Activated naive CD8-positive, alpha-beta T cell treated with anti-CD3 and anti-CD28 coated beads for 36 hours (primary cell): ENCODE results near the gene TM9SF4. TPM values are rescaled to one million over a fixed set of nuclear protein-coding genes. Genes with fewer than 3 reads are reported as not detected.
A peak's percentile ranks its signal among the peaks of the same experiment; 100 is the strongest.

Source experiments
- DNase-seq: peaks from one replicate; pipeline ENCODE4 v3.0.0; 2021
- H3K27ac Mint-ChIP-seq: one replicate; pipeline ENCODE4 v1.8.0; 2022; ENCODE audit warnings: mild to moderate bottlenecking, moderate library complexity, mixed read lengths
- H3K27me3 Mint-ChIP-seq: one replicate; pipeline ENCODE4 v1.8.0; 2022; ENCODE audit warnings: mild to moderate bottlenecking, mixed read lengths
- H3K36me3 Mint-ChIP-seq: one replicate; pipeline ENCODE4 v1.8.0; 2021; ENCODE audit warnings: mild to moderate bottlenecking, mixed read lengths
- H3K4me1 Mint-ChIP-seq: one replicate; pipeline ENCODE4 v1.8.0; 2021; ENCODE audit warnings: mixed read lengths
- H3K4me3 Mint-ChIP-seq: one replicate; pipeline ENCODE4 v1.8.0; 2022; ENCODE audit warnings: mild to moderate bottlenecking, moderate library complexity, mixed read lengths
- H3K9me3 Mint-ChIP-seq: one replicate; pipeline ENCODE4 v1.8.0; 2022; ENCODE audit warnings: mixed read lengths
- total RNA-seq, 2 experiments: library from RNA; stranded (reverse); gene quantifications; one replicate each; pipeline ENCODE4 v1.2.3, GENCODE V29; 2021

TM9SF4 gene
- total RNA-seq, 2 experiments from 2014 or later, result 39.2 to 42.5 TPM

DNA sequence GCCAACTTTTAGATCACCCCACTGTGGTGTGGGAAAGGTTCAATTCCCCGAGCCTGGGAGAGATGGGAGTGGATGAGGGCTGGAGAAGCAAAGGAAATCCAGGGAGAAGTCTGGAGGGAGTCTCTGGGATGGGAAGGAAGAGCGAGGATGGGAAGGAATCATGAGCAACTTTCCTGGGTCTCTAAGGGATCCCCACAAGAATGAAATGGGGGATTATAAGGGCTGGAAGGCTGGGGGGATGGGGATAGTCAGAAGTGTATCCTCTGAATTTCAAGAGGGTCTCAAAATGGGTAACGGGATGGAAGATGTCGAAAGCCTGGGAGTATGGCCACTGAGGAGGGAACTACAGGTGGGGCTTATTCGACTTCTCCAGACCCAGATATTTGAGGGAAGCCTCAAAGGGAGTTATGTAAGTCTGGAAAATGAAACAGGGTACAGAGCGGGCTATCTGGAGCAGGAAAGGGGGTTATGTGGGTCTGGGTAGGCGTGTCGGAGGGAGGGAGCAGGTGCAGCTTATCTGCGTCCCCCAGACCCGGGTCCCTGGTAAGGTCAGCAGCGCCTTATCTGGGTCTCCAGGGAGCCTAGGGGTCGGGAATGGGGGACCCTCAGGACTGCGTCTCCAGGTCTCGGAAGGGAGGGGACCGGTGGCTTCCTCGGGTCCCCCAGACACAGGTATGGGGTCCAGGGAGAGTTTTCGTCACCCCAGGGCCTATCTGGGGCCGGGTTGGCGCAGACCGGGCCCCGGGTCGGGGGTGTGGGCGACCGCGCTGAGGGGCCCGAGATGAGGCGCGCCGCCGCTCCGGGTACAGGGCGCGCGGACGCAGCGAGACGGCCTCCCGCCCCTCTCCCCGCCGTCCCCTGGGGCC is 97.5 kb downstream of the TM9SF4 start:
- H3K27me3 Mint-ChIP-seq, result no peaks in the 10 kb centered on the region
- H3K4me1 Mint-ChIP-seq, result peaks cover 65% of the 10 kb centered on the region
- H3K9me3 Mint-ChIP-seq, result no peaks in the 10 kb centered on the region
- H3K36me3 Mint-ChIP-seq, result peaks cover 86% of the 10 kb centered on the region
- peak overlapping the region; percentile 98 for H3K27ac Mint-ChIP-seq
- no peak for DNase-seq
- H3K4me3 Mint-ChIP-seq, result peak overlapping the region; percentile 100

DNA sequence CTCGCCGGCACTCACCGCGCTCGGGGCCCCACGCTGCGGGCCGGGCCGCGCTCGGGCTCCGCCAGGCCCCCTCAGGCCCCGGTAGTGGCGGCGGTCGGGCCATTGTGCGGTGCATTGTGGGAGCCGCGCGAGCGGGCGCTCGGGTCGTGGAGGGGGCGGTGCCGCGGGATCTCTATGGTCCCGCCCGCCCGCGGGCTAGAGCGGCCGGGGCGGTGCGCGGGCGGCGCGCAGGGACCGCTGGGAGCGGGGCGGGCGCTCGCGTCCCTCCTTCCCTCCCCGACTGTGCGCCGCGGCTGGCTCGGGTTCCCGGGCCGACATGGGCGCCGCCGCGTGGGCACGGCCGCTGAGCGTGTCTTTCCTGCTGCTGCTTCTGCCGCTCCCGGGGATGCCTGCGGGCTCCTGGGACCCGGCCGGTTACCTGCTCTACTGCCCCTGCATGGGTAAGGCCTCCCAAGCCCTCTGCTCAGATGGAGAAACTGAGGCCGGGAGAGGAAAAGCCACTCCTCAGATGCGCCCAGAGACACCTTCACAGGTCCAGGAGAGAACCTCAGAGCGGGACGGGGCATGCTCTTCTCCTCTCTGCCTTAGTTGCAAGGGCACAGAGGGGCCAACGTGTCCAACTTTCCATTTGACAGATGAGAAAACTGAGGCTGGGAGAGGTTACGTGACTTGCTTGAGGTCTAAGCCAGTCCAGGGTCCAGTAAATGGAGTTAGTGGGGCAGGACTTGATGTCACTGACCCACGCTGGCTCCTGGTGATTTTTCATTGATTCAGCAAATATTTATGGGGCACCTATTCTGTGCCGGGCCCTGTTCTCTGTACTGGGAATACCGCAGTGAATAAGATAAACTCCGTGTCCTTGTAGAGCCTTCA is 98.3 kb downstream of the TM9SF4 start, which contains the start of the genes PLAGL2 and POFUT1:
Gene PLAGL2, minus strand, starts transcription at position 118 of the 873 bp plus-strand sequence. CDS start 5,565 bp downstream, outside the sequence.
Gene POFUT1, plus strand, starts transcription at position 255 of the 873 bp plus-strand sequence. Its CDS starts 62 bp downstream, at position 317.
- H3K27me3 Mint-ChIP-seq, result no peaks in the 10 kb centered on the region
- H3K9me3 Mint-ChIP-seq, result no peaks in the 10 kb centered on the region
- H3K4me1 Mint-ChIP-seq, result peaks cover 58% of the 10 kb centered on the region
- peaks cover 81% of the 10 kb centered on the region for H3K36me3 Mint-ChIP-seq
- DNase-seq, result peak; percentile 96
- peak within 1 kb of the TSS; percentile 100 for H3K4me3 Mint-ChIP-seq
- H3K27ac Mint-ChIP-seq, result peak within 1 kb of the TSS; percentile 98

DNA sequence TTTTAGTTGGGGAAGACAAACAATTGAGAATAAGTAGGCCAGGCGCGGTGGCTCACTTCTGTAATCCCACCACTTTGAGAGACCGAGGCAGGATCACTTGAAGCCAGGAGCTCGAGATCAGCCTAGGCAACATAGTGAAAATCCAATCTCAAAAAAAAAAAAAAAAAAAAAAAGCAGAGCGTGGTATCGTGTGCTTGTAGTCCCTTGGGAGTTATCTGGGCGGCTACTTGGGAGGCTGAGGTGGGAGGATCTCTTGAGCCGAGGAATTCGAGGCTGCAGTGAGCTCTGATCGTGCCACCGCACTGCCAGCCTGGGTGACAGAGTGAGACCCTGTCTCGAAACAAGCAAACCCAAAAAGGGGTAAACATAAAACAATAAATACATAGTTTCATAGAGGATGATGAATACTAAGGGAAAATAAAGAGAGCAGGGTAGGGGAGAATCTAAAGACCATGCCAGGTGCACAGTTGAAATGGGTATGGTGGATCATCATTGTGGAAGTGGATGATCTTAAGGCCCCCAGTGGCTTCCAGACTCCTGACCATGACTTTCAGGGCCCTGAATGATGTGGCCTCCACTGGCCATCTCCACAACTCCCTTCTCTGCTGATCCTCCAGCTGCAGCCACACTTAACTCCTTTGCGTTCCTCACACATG is 99.1 kb downstream of the TM9SF4 start:
- Mint-ChIP-seq H3K4me1 (peaks cover 50% of the 10 kb centered on the region), H3K9me3 (no peaks in the 10 kb centered on the region), H3K27me3 (no peaks in the 10 kb centered on the region), H3K36me3 (peaks cover 73% of the 10 kb centered on the region), H3K4me3 (peak overlapping the region; percentile 89), H3K27ac (peak overlapping the region; percentile 89)
- no peak for DNase-seq

DNA sequence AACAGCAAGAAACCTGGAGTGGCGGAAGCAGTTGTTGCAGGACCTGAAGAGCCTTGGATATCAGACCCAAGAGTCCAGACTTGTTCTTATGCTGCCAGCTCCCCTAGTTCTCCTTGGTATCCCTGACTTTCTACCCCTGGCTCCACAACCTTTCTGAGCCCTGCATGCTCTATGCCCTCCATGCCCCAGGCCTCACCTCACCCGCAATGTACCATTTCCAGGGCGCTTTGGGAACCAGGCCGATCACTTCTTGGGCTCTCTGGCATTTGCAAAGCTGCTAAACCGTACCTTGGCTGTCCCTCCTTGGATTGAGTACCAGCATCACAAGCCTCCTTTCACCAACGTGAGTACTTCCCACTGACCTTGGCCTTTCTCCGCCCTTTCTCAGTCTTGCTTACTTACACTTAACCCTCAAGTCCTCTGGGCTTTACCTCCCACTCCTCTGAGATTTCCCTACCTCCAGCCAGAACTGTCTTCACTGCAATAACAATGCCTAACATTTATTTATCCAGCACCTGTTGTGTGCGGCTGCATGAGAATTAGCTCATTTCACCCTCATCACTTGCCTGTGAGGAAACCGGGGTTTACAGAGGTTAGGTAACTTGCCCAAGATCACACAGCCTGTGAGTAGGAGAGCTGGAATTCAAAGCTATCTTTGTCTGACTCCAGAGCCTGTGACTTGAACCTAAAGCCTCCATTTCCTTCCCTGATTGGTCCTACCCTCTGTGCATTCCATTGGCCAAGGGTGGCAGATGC is 100.5 kb downstream of the TM9SF4 start:
- no peaks in the 10 kb centered on the region for H3K27me3 Mint-ChIP-seq
- H3K4me1 Mint-ChIP-seq, result peaks cover 39% of the 10 kb centered on the region
- no peak for DNase-seq
- peak overlapping the region; percentile 89 for H3K27ac Mint-ChIP-seq
- H3K9me3 Mint-ChIP-seq, result no peaks in the 10 kb centered on the region
- H3K4me3 Mint-ChIP-seq, result peak overlapping the region; percentile 89
- peaks cover 64% of the 10 kb centered on the region for H3K36me3 Mint-ChIP-seq

DNA sequence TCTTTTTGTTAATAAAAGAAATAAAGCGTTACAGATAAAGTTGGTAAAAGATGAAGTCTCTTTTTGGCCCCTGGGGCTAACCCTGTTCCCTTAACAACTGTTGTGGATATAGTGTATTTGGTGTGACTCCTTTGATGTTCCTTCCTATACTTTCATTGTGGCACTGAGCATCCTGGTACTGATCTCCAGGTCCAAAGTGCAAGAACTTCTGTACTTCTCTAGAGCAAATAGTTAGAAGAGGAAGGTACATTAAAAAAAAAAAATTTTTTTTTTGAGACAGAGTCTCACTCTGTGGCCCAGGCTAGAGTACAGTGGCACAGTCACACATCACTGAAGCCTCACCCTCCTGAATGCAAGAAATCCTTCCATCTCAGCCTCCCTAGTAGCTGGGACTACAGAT is 104.4 kb downstream of the TM9SF4 start:
- DNase-seq, result no peak
- Mint-ChIP-seq H3K27me3 (no peaks in the 10 kb centered on the region), H3K27ac (no peak overlapping the region), H3K36me3 (peaks cover 57% of the 10 kb centered on the region), H3K9me3 (no peaks in the 10 kb centered on the region), H3K4me1 (peaks cover 26% of the 10 kb centered on the region), H3K4me3 (no peak overlapping the region)

DNA sequence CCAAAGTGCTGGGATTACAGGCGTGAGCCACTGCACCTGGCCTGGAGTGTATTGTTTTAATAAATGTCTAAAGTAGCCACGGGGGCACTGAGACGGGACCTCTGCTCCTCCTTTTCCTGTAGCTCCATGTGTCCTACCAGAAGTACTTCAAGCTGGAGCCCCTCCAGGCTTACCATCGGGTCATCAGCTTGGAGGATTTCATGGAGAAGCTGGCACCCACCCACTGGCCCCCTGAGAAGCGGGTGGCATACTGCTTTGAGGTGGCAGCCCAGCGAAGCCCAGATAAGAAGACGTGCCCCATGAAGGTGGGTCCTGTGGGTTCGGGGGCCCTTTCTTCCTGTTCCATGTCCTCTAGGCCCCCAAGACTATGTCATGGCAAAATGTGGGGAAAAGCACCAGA is 105.6 kb downstream of the TM9SF4 start:
- no peaks in the 10 kb centered on the region for H3K9me3 Mint-ChIP-seq
- DNase-seq, result no peak
- peaks cover 13% of the 10 kb centered on the region for H3K4me1 Mint-ChIP-seq
- no peak overlapping the region for H3K4me3 Mint-ChIP-seq
- H3K27me3 Mint-ChIP-seq, result no peaks in the 10 kb centered on the region
- peaks cover 52% of the 10 kb centered on the region for H3K36me3 Mint-ChIP-seq
- no peak overlapping the region for H3K27ac Mint-ChIP-seq

DNA sequence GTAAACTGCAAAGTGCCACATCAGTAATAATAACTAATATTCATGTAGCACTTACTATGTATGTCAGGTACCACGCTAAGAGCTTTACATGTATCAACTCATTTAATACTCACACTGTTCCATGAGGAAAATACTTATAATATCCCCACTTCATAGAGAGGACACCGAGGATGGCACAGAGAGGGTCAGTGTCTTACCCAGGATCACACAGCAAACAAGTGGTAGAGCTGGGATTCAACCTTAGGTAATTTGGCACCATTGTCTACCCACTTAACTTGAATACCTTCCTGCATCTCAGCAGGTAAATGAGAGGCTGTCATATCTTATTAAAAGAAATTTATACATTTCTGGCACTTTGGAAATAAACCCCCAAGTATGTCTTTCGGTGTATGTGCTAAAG is 106.2 kb downstream of the TM9SF4 start:
- H3K4me3 Mint-ChIP-seq, result no peak overlapping the region
- peaks cover 7% of the 10 kb centered on the region for H3K4me1 Mint-ChIP-seq
- DNase-seq, result no peak
- no peak overlapping the region for H3K27ac Mint-ChIP-seq
- no peaks in the 10 kb centered on the region for H3K9me3 Mint-ChIP-seq
- H3K27me3 Mint-ChIP-seq, result no peaks in the 10 kb centered on the region
- peaks cover 47% of the 10 kb centered on the region for H3K36me3 Mint-ChIP-seq

DNA sequence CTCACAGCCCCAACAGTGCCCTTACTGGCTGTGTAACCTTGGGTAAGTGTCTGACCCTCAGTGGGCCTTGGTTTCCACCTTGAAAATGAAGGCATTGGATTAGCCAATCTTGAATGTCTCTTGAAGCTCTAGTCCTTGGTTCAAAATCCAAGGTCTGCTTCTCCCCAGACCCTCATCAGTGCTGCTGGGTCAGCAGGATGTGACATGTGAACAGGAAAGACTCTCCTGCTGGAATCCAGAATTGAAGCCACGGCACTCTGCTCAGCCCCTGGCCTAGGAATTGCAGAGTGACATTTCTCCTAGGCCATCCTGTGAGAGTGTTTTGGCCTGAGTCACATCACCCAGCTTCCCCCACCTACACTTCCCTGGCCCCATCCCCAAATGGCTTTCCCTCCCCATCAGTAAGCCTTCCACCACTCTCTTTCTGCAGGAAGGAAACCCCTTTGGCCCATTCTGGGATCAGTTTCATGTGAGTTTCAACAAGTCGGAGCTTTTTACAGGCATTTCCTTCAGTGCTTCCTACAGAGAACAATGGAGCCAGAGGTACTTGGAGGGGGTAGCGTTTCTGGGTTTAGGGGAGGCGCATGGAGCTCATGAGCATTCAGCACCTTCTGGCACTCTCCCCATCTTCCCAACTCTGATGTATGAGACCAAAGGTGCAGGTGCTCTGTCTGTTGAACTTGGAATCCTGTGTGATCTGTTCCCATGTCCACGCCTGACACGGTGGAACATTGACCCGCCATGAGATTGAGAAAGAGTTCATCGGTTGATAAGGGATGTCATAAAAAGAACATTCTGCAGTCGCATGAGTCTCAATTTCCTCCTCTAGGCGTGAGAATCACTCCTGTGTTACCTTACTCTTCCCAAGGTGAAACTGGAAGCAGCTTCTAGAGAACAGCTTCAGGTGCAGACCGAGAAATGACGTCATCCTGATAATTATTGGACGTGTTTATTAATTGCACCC is 106.9 kb downstream of the TM9SF4 start:
- no peak overlapping the region for H3K27ac Mint-ChIP-seq
- no peaks in the 10 kb centered on the region for H3K9me3 Mint-ChIP-seq
- no peak overlapping the region for H3K4me3 Mint-ChIP-seq
- peaks cover 48% of the 10 kb centered on the region for H3K36me3 Mint-ChIP-seq
- H3K27me3 Mint-ChIP-seq, result no peaks in the 10 kb centered on the region
- H3K4me1 Mint-ChIP-seq, result peaks cover 2% of the 10 kb centered on the region
- no peak for DNase-seq

Other genes with a start within 250 kb of the TM9SF4 start
- not detected for gene DUSP15, start 239.2 kb upstream of the TM9SF4 start, total RNA-seq
- gene TTLL9, start 239.1 kb upstream of the TM9SF4 start, total RNA-seq, result not detected
- gene PDRG1, start 157.7 kb upstream of the TM9SF4 start, total RNA-seq, result 10 to 100 TPM; 20.2 to 22.0 TPM
- gene XKR7, start 141.6 kb upstream of the TM9SF4 start, total RNA-seq, result under 1 TPM; 0.04 TPM
- not detected for gene CCM2L, start 99.3 kb upstream of the TM9SF4 start, total RNA-seq
- gene HCK, start 57.5 kb upstream of the TM9SF4 start, total RNA-seq, result not detected
- gene PLAGL2, start 98.0 kb downstream of the TM9SF4 start, total RNA-seq, result 10 to 100 TPM; 86.9 to 87.2 TPM
- gene POFUT1, start 98.2 kb downstream of the TM9SF4 start, total RNA-seq, result 10 to 100 TPM; 64.0 to 65.7 TPM
- 10 to 100 TPM; 36.2 to 36.5 TPM for gene KIF3B, start 167.9 kb downstream of the TM9SF4 start, total RNA-seq
- gene ASXL1, start 248.6 kb downstream of the TM9SF4 start, total RNA-seq, result 100 to 1,000 TPM in 1 of 2 experiments, 10 to 100 TPM in 1; 97.5 to 100 TPM